Measurements from ENCODE around the gene TNPO2. TPM values are rescaled to one million over a fixed set of nuclear protein-coding genes. Genes with fewer than 3 reads are reported as not detected.

The TNPO2 gene
- total RNA-seq, 1 donor from 2014 or later, result 14.2 TPM

GRCh38 chr19:12649941-12650340, 73.8 kb downstream of the TNPO2 start:
- no peak for DNase-seq (ENCODE audit: low read depth in 2 of 2)

Other genes with a start within 250 kb of the TNPO2 start
- gene ZNF709, start 239.1 kb downstream of the TNPO2 start, total RNA-seq, result 3.1 and 3.5 TPM in 2 replicates
- 6.5 and 8.6 TPM in 2 replicates for gene ZNF564, start 172.4 kb downstream of the TNPO2 start, total RNA-seq
- gene ZNF490, start 113.1 kb downstream of the TNPO2 start, total RNA-seq, result 6.5 and 6.8 TPM in 2 replicates
- gene ZNF791, start 113.0 kb downstream of the TNPO2 start, total RNA-seq, result 10.4 and 11.2 TPM in 2 replicates
- 35.4 and 68.9 TPM in 2 replicates for gene MAN2B1, start 57.2 kb downstream of the TNPO2 start, total RNA-seq
- 5.8 and 6.7 TPM in 2 replicates for gene WDR83, start 57.1 kb downstream of the TNPO2 start, total RNA-seq
- gene DHPS, start 42.1 kb downstream of the TNPO2 start, total RNA-seq, result 46.1 and 53.2 TPM in 2 replicates
- not detected in 2 replicates for gene GNG14, start 35.9 kb downstream of the TNPO2 start, total RNA-seq
- 6.2 and 9.0 TPM in 2 replicates for gene FBXW9, start 27.3 kb downstream of the TNPO2 start, total RNA-seq
- gene TRIR, start 10.8 kb upstream of the TNPO2 start, total RNA-seq, result 120 and 166 TPM in 2 replicates
- gene GET3, start 13.6 kb upstream of the TNPO2 start, total RNA-seq, result 82.2 and 92.3 TPM in 2 replicates
- not detected in 2 replicates for gene BEST2, start 27.9 kb upstream of the TNPO2 start, total RNA-seq
- gene HOOK2, start 51.6 kb upstream of the TNPO2 start, total RNA-seq, result 6.2 and 12.0 TPM in 2 replicates
- gene JUNB, start 67.6 kb upstream of the TNPO2 start, total RNA-seq, result 71.4 and 164 TPM in 2 replicates
- gene PRDX2, start 77.9 kb upstream of the TNPO2 start, total RNA-seq, result 199 and 256 TPM in 2 replicates
- gene THSD8, start 78.1 kb upstream of the TNPO2 start, total RNA-seq, result not detected in 2 replicates
- gene RNASEH2A, start 82.7 kb upstream of the TNPO2 start, total RNA-seq, result 15.0 and 16.6 TPM in 2 replicates
- not detected in 2 replicates for gene RTBDN, start 110.6 kb upstream of the TNPO2 start, total RNA-seq
- gene MAST1, start 114.6 kb upstream of the TNPO2 start, total RNA-seq, result 0.26 and 1.1 TPM in 2 replicates
- gene DNASE2, start 157.5 kb upstream of the TNPO2 start, total RNA-seq, result 19.1 and 33.5 TPM in 2 replicates
- gene KLF1, start 163.3 kb upstream of the TNPO2 start, total RNA-seq, result 0.13 and 0.25 TPM in 2 replicates
- gene GCDH, start 167.2 kb upstream of the TNPO2 start, total RNA-seq, result 18.9 and 20.4 TPM in 2 replicates
- gene SYCE2, start 195.4 kb upstream of the TNPO2 start, total RNA-seq, result 0.25 and 0.26 TPM in 2 replicates
- 44.6 and 49.3 TPM in 2 replicates for gene FARSA, start 209.8 kb upstream of the TNPO2 start, total RNA-seq
- 1,348 and 1,401 TPM in 2 replicates for gene CALR, start 214.7 kb upstream of the TNPO2 start, total RNA-seq
- gene RAD23A, start 221.9 kb upstream of the TNPO2 start, total RNA-seq, result 52.4 and 59.2 TPM in 2 replicates
- gene GADD45GIP1, start 233.3 kb upstream of the TNPO2 start, total RNA-seq, result 17.6 and 24.0 TPM in 2 replicates
- 0.25 and 0.26 TPM in 2 replicates for gene DAND5, start 245.6 kb upstream of the TNPO2 start, total RNA-seq

Measured in dermis microvascular lymphatic vessel endothelial cell (primary cell).